HG03103 (cell line): ENCODE measurements around the gene SELENBP1.
"Not testable (repeated sequence)": the region's sequence is repeated elsewhere in the genome, so short reads cannot be mapped to it uniquely, and the experiment has no call there.

ENCODE experiments used
- ATAC-seq: cut with Tn5 transposase; IDR thresholded peaks from one replicate; pipeline ENCODE4 v1.9.1; 2021; ENCODE audit warnings: low read depth; ENCODE audit not compliant: unreplicated experiment

SELENBP1 gene

DNA sequence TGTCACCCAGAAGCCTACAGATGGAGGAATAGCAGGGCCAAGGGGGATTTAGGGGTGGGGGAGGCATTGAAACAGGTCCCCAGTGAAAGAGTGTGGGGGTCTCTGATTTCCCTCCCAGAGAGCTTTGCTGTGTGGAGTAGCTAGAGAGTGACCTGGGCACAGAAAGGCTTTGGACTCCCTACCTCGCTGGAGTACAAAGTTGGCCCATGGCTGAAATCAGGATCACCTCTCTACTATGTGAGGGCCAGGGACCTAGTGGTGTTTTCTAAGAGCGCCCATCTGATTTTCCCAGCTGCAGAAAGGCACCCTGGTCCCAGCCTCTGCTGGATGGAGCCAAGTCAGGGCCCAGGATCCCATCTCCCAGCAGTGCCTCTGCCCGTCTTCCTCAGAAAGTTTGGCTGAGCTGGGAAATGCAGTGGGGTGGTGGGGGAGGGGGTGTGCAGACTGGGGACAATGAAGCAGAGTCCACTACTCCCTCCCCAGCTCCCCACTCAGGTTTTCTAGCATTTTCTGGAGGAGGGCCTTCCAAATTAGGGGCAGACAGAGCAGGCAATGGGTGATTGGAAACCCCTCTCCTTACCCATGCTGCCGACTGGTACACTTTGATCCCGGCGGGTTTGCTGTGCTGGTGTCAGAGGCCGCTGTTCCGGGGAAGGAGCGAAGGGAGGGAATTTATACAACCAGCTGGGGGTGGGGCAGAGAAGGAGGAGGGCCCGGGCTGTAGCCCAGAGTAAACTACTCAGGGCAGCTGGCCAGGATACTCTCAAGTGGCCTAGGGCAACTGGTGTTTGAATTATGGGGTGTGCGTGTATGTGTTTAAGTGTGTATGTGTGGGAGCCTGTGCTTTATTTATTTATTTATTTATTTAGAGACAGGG is at the start of gene SELENBP1:
SELENBP1 (minus strand) TSS at position 648 of the 877 bp plus-strand sequence; CDS start at position 584, 64 bp downstream.
- no peak for ATAC-seq

DNA sequence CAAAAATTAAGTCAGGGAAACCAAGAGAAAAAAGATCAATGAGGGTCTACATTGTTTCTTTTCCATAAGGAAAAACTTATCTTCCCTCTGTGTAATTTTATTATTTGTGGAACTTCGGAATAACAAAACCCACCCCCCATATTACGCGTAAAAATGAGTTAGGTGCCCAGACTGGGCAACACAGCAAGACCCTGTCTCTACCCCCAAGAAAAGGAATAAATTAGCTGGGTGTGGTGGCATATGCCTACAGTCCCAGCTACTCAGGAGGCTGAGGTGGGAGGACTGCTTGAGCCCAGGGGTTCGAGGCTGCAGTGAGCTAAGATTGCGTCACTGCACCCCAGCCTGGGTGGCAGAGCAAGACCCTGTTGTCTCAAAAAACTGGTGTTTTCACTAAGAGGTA is 47.3 kb upstream of the SELENBP1 start:
- ATAC-seq: no peak

DNA sequence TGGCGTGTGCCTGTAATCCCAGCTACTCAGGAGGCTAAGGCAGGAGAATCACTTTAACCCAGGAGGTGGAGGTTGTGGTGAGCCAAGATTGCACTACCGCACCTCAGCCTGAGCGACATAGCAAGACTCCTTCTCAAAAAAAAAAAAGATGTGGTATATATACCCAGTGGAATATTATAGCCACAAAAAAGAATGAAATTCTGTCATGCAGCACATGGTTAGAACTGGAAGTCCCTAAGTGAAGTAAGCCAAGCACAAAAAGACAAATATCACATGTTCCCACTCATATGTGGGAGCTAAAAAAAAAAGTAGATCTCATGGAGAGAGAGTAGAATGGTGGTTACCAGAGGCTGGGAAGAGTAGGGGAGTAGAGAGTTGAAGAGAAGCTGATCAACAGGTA is 45.6 kb upstream of the SELENBP1 start:
- no peak for ATAC-seq

DNA sequence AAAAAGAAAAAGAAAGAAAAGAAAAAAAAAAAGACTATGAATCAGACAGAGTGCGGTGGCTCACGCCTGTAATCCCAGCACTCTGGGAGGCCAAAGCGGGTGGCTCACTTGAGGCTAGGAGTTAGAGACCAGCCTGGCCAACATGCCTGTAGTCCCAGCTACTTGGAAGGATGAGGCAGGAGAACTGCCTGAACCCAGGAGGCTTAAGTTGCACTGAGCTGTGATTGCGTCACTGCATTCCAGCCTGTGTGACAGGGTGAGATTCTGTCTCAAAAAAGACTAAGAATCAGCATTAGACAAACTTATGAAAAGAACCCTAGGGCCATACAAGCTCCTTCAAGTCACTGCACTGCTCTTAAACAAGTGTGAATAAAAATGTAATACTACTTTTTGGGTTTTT is 43.7 kb upstream of the SELENBP1 start:
- no peak for ATAC-seq

DNA sequence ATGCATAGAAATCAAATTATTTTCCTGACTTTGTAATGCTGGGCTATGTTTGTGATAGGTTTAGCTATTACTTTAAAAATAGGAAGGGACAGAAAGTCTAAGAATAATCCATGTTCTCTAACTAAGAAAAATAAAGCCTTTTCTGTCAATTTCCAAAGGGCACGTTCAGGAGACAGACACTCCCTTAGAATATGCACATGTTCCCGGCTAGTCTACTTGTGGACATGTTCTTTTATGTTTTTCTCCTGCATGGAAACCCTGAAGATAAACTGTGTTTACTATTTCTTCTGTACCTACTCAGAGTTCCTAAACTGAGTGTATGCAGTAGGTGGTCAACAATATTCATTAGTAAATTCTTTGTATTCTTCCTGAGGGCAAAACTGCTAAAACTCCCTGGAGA is 39.4 kb upstream of the SELENBP1 start:
- no peak for ATAC-seq

DNA sequence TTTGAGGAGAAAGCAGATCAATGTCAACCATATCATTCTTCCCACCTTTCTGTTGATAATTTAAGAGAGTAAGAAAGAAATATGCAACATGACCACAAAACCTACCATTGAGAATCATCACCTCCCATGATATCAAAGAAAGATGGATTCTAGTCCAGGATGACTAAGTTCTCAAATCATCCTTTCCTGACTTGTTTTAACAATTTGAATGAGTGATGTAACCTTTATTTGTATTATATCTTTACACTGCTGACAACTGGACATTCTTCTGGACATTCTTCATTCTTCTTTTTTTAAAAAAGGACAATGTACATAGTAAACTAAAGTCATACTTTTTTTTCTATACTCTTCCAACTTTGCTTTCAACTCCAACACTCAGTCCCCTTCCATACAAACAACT is 36.4 kb upstream of the SELENBP1 start:
- no peak for ATAC-seq

DNA sequence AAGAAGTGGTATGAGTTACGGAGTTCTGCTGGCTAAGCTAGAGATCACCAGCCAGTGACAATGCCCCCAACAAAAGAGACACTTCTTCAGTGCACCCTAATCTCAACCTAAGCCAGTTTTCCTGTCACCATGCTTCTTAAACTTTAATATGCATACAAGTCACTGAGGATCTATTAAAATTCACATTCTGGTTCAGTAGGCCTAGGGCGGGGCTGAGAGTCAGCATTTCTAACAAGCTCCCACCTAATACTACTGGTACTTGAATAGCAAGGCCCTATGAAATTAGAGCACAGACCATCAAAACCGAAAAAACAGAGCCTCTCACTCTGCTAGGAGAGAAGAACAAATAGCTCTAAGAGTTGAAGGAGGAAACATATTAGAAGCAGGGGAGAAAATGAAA is 34.8 kb upstream of the SELENBP1 start:
- no peak for ATAC-seq

DNA sequence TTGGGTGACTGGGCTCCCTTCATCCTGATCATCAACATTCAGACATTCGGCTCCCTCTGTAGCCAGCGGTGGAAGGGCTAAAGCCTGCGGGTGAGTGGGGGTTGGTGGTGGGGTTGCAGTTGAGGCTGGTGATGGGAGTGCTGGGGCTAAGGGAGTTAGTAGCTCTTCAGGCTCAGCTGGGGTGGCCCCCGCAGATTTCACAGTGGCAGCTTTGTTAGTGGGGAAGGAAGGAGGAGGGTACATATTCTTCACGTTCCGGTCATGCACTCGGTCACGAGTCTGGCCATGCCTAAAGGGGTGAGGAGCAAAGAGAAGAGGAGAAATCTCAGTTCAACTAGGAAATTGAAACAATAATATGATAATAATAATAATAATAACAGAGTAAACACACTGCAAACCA is 33.7 kb upstream of the SELENBP1 start:
- ATAC-seq: no peak

DNA sequence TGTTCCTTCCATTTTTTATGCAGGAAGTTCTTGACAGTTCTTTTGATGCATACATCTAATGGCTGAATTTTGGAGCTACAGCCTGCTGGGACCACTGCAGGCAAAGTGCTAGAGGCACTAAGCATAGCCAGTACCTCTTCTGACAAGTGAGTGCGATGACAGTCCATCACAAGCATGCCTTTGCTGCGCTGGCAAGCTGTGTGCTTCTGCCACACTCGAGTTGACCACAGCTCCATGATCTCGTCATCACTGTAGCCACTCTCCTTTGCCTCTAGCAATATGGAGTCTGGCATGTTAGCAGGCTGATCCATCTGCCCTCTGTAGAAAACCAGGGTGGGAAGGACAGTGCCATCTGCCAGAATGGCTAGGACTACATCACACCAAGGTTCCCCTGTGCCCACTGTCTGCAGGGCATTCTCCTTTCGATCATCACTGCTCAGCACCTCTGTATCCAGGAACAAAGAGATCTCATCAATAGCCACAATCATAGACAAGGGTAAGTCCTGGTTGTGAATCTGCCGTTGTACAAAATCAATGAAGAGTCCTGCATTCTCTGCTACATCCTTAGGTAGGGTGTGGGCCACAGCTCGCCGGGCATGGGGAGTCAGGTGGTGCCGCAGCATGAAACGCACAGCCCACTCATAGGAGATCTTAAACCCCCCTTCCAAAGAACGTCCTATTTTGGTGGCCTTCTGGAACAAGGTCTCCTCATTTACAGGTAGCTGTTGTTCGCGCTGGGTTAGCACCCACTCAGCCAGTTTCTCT is 32.9 kb upstream of the SELENBP1 start:
- ATAC-seq: no peak

DNA sequence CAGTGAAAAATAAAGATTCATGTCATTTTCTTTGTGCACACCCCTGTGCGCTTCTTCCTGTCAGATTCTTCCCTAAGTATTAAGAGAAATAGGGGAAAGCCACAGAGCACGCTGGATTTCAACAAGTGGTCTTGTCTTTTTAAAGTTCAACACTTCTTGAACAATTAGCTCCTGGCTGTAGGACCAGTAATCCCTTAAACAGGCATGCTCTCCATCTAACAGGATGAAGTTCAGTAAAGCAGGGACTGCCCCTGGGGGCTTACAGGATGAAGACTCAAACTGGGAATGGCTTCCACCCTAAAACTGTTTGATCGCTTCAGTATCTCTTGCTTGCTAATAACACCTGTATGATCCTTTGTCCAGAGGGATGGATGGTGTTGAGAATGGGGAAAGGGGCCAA is 31.1 kb upstream of the SELENBP1 start:
- ATAC-seq: no peak

DNA sequence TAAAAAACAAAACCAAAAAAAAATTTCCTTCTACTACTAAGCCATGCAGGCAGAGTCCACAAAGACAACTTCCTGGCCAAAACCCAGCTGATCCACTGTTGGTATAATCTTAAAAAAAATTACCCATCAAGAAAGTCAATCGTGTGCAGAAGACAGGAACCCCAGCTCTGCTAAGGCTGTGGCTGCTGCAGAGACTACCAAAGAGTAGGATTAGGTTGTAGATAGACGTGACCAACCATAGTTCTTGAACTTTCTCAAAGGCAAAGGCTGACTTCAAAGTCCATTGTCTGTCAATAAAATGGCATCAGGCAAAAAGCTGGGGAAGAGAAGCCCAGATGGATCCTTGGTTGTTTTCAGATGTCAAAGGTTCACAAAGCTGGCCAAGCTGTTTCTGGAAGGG is 30.3 kb upstream of the SELENBP1 start:
- ATAC-seq: no peak

DNA sequence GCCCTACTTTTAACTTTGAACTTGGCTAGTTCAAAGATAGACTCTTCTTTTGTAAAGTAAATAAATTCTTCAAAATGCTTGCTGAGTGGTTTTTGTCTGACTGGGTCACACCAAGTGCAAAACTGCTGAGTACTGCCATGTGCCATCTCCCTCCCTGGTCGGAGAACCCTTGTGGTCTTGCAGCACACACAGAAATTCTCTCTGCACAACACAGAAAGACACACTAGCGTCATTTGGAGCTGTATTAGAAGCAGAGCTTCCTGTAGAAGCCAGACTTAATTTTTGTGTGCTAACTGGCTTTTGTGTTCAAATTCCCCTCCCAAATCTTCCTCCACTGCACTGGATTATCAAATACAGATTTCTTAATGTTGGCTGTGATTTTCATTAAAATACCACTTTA is 29.4 kb upstream of the SELENBP1 start:
- ATAC-seq: no peak

DNA sequence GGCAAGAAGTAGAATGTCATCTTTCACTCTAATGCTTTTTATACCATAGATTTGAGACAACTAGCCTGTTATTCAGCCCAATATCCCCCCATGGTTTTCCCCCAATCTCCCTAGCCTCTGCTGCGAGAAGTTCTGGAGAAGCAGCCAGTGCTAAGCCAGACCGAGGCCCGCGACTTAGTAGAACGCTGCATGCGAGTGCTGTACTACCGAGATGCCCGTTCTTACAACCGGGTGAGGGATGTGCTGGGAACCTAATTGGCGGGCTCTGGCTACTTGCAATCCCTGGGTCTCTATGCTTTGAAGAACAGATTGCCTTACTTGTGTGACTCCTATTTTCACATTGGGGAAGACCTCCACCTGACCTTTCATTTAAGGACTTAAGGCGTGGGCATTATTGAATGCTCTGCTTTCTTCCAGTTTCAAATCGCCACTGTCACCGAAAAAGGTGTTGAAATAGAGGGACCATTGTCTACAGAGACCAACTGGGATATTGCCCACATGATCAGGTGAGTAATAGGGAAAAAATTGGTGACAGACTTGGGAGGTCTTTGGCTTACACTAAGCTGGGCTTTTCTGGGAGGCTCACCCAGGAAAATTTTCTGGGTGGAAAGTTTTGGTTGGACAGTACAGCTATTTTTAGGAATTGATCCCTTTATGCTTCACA is 28.8 kb upstream of the SELENBP1 start:
- no peak for ATAC-seq

DNA sequence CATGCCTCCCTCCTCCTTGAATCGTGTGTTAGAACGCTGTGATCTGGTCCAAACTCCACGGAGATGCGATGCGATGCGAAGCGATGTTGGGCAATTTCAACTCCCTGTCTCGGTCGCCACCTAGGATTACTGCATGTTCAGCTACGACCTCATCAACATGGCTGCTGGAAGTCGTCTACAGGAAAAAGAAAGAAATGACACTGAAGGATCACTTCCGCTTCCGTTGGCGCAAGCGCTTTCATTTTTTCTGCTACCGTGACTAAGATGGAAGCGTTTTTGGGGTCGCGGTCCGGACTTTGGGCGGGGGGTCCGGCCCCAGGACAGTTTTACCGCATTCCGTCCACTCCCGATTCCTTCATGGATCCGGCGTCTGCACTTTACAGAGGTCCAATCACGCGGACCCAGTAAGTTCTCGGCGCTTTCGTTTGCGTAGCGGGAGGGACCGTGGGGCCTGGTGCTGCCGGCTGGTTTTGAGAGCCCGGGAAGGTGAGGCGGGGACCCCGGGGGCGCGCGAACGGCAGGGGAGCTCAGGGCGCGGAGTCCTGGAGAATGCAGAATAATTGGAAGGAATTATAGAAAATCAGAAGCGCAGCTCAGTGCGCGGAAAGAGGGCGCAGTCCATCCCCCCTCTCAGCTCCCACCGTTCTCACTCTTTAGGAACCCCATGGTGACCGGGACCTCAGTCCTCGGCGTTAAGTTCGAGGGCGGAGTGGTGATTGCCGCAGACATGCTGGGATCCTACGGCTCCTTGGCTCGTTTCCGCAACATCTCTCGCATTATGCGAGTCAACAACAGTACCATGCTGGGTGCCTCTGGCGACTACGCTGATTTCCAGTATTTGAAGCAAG is 27.0 kb upstream of the SELENBP1 start, which contains the start of gene PSMB4:
PSMB4 (plus strand) TSS at position 250 of the 848 bp plus-strand sequence; CDS start at position 265, 15 bp downstream.
- ATAC-seq: peak; percentile 70

DNA sequence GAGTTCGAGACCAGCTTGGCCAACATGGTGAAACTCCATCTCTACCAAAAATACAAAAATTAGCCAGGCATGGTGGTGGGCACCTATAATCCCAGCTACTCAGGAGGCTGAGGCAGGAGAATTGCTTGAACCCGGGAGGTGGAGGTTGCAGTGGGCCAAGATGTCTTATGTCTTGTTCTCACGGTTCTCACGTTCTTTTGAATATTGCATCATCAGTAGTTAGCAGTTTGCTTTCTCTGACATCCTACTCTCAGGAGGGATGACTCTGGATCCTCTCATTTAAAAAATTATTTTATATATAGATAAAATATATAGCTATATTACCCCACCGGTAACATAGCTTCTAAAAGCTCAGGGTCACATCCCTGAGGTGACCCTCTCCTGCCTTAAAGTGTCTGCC is 23.8 kb upstream of the SELENBP1 start:
- ATAC-seq: not testable (repeated sequence)

DNA sequence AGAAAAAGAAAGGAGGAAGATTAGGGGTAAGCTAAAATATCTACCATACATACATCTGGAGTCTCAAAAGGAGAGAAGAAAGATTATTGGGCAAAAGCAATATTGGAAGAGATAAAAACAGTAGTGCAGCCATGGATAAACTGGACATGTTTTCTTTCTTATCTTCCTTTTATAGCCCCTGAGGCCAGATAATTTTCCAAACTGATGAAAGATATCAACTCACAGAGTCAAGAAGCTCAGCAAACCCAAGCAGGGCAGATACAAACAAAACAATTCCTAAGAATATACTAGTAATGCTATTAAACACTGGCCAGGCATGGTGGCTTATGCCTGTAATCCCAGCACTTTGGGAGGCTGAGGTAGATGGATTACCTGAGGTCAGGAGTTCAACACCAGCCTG is 21.1 kb upstream of the SELENBP1 start:
- no peak for ATAC-seq

DNA sequence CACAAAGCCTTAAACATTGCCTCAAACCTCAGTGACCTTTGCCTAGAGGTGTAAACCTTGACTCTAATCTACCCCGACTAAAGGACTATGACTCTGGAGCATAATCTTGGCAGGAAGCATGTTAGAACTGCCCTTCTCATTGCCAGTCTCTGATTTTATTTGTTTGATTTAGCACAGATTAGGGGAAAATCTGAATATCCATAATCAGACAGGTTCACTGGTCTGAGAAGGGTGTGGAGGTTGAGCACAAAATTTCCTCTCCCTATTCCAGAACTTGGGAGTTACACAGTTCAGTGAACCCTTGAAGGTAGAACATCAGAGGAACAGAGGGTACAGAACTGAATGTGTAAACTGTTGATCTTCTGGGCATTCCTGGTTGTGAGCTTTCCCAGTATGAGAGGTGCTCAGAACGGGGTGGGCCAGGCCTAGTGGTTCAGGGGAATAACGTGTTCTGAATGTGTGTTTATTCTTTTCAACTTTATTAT is 18.6 kb upstream of the SELENBP1 start:
- ATAC-seq: no peak

DNA sequence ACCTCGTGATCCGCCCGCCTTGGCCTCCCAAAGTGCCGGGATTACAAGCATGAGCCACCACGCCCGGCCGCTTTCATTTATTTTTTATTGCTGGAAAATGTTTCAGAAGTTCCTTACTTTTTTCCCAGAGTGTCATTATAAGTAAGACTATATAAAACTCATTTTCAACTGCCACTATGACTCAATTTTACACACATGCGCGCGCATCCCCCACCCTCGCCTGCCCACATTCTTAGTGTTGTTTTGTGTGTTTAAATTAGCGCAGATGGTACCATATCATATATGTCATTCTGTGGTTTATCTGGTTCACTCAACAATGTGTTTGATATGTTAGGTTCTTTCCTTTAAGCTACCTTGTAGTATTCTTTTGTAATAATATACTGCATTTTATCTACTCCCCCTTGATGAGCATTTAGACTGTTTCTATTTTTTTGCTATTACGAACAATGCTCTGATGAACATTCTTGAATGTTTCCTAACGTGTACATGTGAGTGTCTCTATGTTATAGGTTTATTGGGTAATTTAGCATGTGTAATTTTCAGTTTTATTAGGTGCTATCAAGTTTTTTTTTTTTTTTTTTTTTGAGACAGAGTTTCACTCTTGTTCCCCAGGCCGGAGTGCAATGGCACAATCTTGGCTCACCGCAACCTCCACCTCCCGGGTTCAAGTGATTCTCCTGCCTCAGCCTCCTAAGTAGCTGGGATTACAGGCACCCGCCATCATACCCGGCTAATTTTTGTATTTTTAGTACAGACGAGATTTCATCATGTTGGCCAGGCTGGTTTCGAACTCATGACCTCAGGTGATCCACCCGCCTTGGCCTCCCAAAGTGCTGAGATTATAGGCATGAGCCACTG is 17.9 kb upstream of the SELENBP1 start:
- not testable (repeated sequence) for ATAC-seq

DNA sequence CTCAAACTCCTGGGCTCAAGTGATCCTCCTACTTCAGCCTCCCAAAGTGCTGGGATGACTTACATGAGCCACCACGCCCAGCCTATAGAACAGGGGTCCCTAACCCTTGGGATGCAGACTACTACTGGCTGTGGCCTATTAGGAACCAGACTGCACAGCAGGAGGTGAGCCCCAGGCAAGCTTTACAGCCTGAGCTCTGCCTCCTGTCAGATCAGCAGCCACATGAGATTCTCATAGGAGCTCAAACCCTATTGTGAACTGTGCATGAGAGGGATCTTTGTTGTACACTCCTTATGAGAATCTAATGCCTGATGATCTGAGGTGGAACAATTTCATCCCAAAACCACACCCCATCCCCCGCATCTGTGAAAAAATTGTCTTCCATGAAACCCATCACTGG is 13.5 kb upstream of the SELENBP1 start:
- no peak for ATAC-seq
